Fibroblast of lung (primary cell): ENCODE measurements around the gene CSKMT.

Experiments used
- CTCF ChIP-seq, 2 donors: IDR thresholded peaks in 1 of 2; conservative IDR thresholded peaks in 1 of 2; 1 replicate in 1 of 2; 2 replicates in 1 of 2; pipeline ENCODE4 v1.5.1; 2011 to 2012; ENCODE audit warnings: low read length in 2 of 2, control low read depth in 1 of 2, inconsistent platforms in 1 of 2, low read depth in 1 of 2, mild to moderate bottlenecking in 1 of 2
- EZH2 ChIP-seq: IDR thresholded peaks from 2 replicates; pipeline ENCODE4 v1.5.1; 2012; ENCODE audit warnings: low read length, control low read depth, mild to moderate bottlenecking; ENCODE audit errors: missing control alignments

DNA sequence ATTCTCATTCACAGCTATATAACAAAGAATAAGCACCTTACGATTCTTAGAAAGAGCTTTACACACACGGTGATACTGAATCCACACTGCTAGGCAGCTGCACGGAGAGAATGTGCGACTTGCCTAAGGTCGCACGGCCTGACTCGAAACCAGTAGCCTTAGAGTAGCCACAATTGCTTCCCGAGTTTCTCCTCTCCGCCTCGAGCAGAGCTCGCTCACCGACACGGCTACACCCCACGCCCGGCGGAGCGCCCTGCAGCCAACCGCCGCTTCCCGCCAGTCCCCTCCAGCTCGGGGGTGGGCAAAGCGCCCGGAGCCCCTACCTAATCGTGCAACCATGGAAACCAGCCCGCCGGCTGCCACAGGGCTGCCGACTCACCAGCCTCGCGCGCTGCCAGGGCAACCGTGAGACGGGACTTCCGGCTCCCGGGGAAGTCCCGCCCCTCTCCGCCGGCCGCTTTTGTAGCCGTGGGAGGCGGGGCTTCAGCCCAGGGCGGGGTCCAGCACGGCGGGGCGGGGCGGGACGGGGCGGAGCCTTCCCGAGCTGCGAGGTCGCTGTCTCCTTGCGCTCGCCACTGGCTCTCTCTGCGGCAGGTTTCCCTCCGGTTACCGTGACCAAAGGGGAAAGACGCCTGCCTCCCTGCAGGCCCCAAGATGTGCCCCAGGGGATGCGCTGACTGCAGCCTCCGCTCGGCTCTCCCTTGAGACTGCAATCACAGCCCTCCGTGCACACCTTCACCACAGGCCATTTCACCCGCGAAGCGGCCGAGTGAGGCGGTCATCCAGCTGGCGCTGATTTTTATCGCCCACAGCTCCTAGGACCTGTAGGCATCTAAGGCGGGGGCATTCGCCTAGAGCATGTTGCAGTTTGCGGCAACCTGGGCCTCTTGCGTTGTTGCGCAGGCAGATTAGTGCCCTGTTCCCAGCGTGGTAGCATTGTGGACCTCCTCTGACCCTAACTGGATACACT lies 41.1 kb downstream of the CSKMT start:
- TF ChIP-seq EZH2 (no peak), CTCF (conservative IDR thresholded peaks at IDR 0.05 in 1 of 2, IDR thresholded peaks at IDR 0.05 in 1 of 2; ENCODE audit: low read depth in 1 of 2, low read length in 2 of 2) (no peak)
